ENCODE data around the gene CASK. TPM values are rescaled to one million over a fixed set of nuclear protein-coding genes. Genes with fewer than 3 reads are reported as not detected.
A peak's percentile ranks its signal among the peaks of the same experiment; 100 is the strongest.

The CASK gene
- total and polyA plus RNA-seq, 4 experiments from 2014 or later, result 3.8 to 116 (median 68.6) TPM

- no peaks in the 10 kb centered on the region for H3K36me3 ChIP-seq (ENCODE audit: insufficient read depth, low read length)
- Mint-ChIP-seq H3K9me3 (peaks cover 0 to 3% (median 0%) of the 10 kb centered on the region in 8 donors), H3K4me3 (no peak overlapping the region), H3K27me3 (no peaks in the 10 kb centered on the region), H3K36me3 (peaks cover 0 to 11% of the 10 kb centered on the region in 2 donors), H3K4me1 (peaks cover 0 to 2% (median under 1%) of the 10 kb centered on the region in 4 donors), H3K27ac (no peak overlapping the region)
- intact Hi-C loops (cut with micrococcal nuclease), result no loop called here
- H3K4me3 ChIP-seq (ENCODE audit: low read length in 2 of 2), result no peak overlapping the region
- DNase-seq, result no peak
- no peaks in the 10 kb centered on the region for H3K9me3 ChIP-seq (ENCODE audit: control insufficient read depth in 1 of 2, low read length in 2 of 2)
- no peak overlapping the region for H3K27ac ChIP-seq (ENCODE audit: low read depth, low read length)
- no peaks in the 10 kb centered on the region for H3K4me1 ChIP-seq (ENCODE audit: insufficient read depth, low read length)
- no peaks in the 10 kb centered on the region for H3K27me3 ChIP-seq (ENCODE audit: insufficient read depth, low read length)
- ChIA-PET POLR2A (ENCODE audit: partially characterized antibody) (no interaction called here), CTCF (ENCODE audit: partially characterized antibody) (no interaction called here)
Observed at GRCh38 chrX:41750716-41751115, 172.6 kb downstream of the CASK start.

GRCh38 chrX:41739871-41740270, 183.5 kb downstream of the CASK start:
- Histone ChIP-seq H3K9me3 (ENCODE audit: control insufficient read depth in 1 of 2, low read length in 2 of 2) (no peaks in the 10 kb centered on the region), H3K36me3 (ENCODE audit: insufficient read depth, low read length) (no peaks in the 10 kb centered on the region), H3K4me3 (ENCODE audit: low read length in 2 of 2) (no peak overlapping the region), H3K27me3 (ENCODE audit: insufficient read depth, low read length) (no peaks in the 10 kb centered on the region), H3K27ac (ENCODE audit: low read depth, low read length) (no peak overlapping the region), H3K4me1 (ENCODE audit: insufficient read depth, low read length) (no peaks in the 10 kb centered on the region)
- Mint-ChIP-seq H3K4me3 (no peak overlapping the region), H3K27ac (peak overlapping the region in 3 of 7 donors; percentile 0 to 59 (median 30)), H3K9me3 (no peaks in the 10 kb centered on the region), H3K4me1 (peaks cover 6 to 17% (median 13%) of the 10 kb centered on the region in 4 donors), H3K36me3 (peaks cover 14 to 21% of the 10 kb centered on the region in 2 donors), H3K27me3 (no peaks in the 10 kb centered on the region)
- intact Hi-C loops (cut with micrococcal nuclease), result loop anchor here (10.0 kb wide), 1 partner anchor 185 kb away; no protein-coding TSS in a partner anchor
- DNase-seq, result no peak
- CTCF ChIA-PET (ENCODE audit: partially characterized antibody), result no interaction called here
- POLR2A ChIA-PET (ENCODE audit: partially characterized antibody), result no interaction called here

- no peaks in the 10 kb centered on the region for H3K36me3 ChIP-seq (ENCODE audit: insufficient read depth, low read length)
- peaks cover 4 to 8% of the 10 kb centered on the region in 2 donors for H3K36me3 Mint-ChIP-seq
Observed at GRCh38 chrX:41737065-41737464, 186.3 kb downstream of the CASK start.

GRCh38 chrX:41734530-41734929, 188.8 kb downstream of the CASK start:
- Mint-ChIP-seq H3K27ac (peak overlapping the region in 2 of 7 donors; percentile 38 to 78), H3K4me1 (peaks cover 7 to 19% (median 10%) of the 10 kb centered on the region in 4 donors), H3K36me3 (peaks cover 4 to 7% of the 10 kb centered on the region in 2 donors), H3K4me3 (no peak overlapping the region), H3K27me3 (no peaks in the 10 kb centered on the region), H3K9me3 (no peaks in the 10 kb centered on the region)
- no peak for DNase-seq
- no peaks in the 10 kb centered on the region for H3K36me3 ChIP-seq (ENCODE audit: insufficient read depth, low read length)
- H3K9me3 ChIP-seq (ENCODE audit: control insufficient read depth in 1 of 2, low read length in 2 of 2), result no peaks in the 10 kb centered on the region
- H3K4me1 ChIP-seq (ENCODE audit: insufficient read depth, low read length), result no peaks in the 10 kb centered on the region
- no peak overlapping the region for H3K4me3 ChIP-seq (ENCODE audit: low read length in 2 of 2)
- H3K27me3 ChIP-seq (ENCODE audit: insufficient read depth, low read length), result no peaks in the 10 kb centered on the region
- ChIA-PET CTCF (ENCODE audit: partially characterized antibody) (no interaction called here), POLR2A (ENCODE audit: partially characterized antibody) (no interaction called here)
- intact Hi-C loops (cut with micrococcal nuclease), result loop anchor here (10.0 kb wide), 1 partner anchor 180 kb away; no protein-coding TSS in a partner anchor
- no peak overlapping the region for H3K27ac ChIP-seq (ENCODE audit: low read depth, low read length)

More at GRCh38 chrX:41737065-41737464, 186.3 kb downstream of the CASK start:
- POLR2A ChIA-PET (ENCODE audit: partially characterized antibody), result no interaction called here
- no peaks in the 10 kb centered on the region for H3K9me3 Mint-ChIP-seq
- Histone ChIP-seq H3K9me3 (ENCODE audit: control insufficient read depth in 1 of 2, low read length in 2 of 2) (no peaks in the 10 kb centered on the region), H3K27ac (ENCODE audit: low read depth, low read length) (no peak overlapping the region), H3K4me1 (ENCODE audit: insufficient read depth, low read length) (no peaks in the 10 kb centered on the region), H3K27me3 (ENCODE audit: insufficient read depth, low read length) (no peaks in the 10 kb centered on the region), H3K4me3 (ENCODE audit: low read length in 2 of 2) (no peak overlapping the region)
- no peak overlapping the region for H3K4me3 Mint-ChIP-seq
- H3K27ac Mint-ChIP-seq, result peak overlapping the region in 6 of 7 donors; percentile 2 to 81 (median 48)
- H3K27me3 Mint-ChIP-seq, result no peaks in the 10 kb centered on the region
- intact Hi-C loops (cut with micrococcal nuclease), result loop anchor here (10.0 kb wide), 1 partner anchor 182 kb away; no protein-coding TSS in a partner anchor
- CTCF ChIA-PET (ENCODE audit: partially characterized antibody), result no interaction called here
- peaks cover 7 to 19% (median 15%) of the 10 kb centered on the region in 4 donors for H3K4me1 Mint-ChIP-seq
- DNase-seq, result peak; percentile 4 to 39 (median 22)

GRCh38 chrX:41733939-41734338, 189.4 kb downstream of the CASK start:
- no peaks in the 10 kb centered on the region for H3K9me3 ChIP-seq (ENCODE audit: control insufficient read depth in 1 of 2, low read length in 2 of 2)
- H3K27me3 ChIP-seq (ENCODE audit: insufficient read depth, low read length), result no peaks in the 10 kb centered on the region
- no peak overlapping the region for H3K4me3 ChIP-seq (ENCODE audit: low read length in 2 of 2)
- peak overlapping the region in 3 of 7 donors; percentile 35 to 78 (median 38) for H3K27ac Mint-ChIP-seq
- peaks cover 4 to 7% of the 10 kb centered on the region in 2 donors for H3K36me3 Mint-ChIP-seq
- POLR2A ChIA-PET (ENCODE audit: partially characterized antibody), result no interaction called here
- CTCF ChIA-PET (ENCODE audit: partially characterized antibody), result no interaction called here
- no peak overlapping the region for H3K27ac ChIP-seq (ENCODE audit: low read depth, low read length)
- H3K27me3 Mint-ChIP-seq, result no peaks in the 10 kb centered on the region
- intact Hi-C loops (cut with micrococcal nuclease), result loop anchor here (10.0 kb wide), 1 partner anchor 179 kb away; no protein-coding TSS in a partner anchor
- H3K9me3 Mint-ChIP-seq, result no peaks in the 10 kb centered on the region
- DNase-seq, result no peak
- no peak overlapping the region for H3K4me3 Mint-ChIP-seq
- peaks cover 7 to 19% (median 10%) of the 10 kb centered on the region in 4 donors for H3K4me1 Mint-ChIP-seq
- H3K4me1 ChIP-seq (ENCODE audit: insufficient read depth, low read length), result no peaks in the 10 kb centered on the region
- H3K36me3 ChIP-seq (ENCODE audit: insufficient read depth, low read length), result no peaks in the 10 kb centered on the region

- peaks cover 7 to 18% (median 10%) of the 10 kb centered on the region in 4 donors for H3K4me1 Mint-ChIP-seq
- H3K9me3 Mint-ChIP-seq, result no peaks in the 10 kb centered on the region
- Histone ChIP-seq H3K27me3 (ENCODE audit: insufficient read depth, low read length) (no peaks in the 10 kb centered on the region), H3K36me3 (ENCODE audit: insufficient read depth, low read length) (no peaks in the 10 kb centered on the region), H3K9me3 (ENCODE audit: control insufficient read depth in 1 of 2, low read length in 2 of 2) (no peaks in the 10 kb centered on the region), H3K4me3 (ENCODE audit: low read length in 2 of 2) (no peak overlapping the region), H3K4me1 (ENCODE audit: insufficient read depth, low read length) (no peaks in the 10 kb centered on the region), H3K27ac (ENCODE audit: low read depth, low read length) (no peak overlapping the region)
- ChIA-PET CTCF (ENCODE audit: partially characterized antibody) (interaction anchor here (0.7 kb wide), 1 partner anchor 1077 kb away, joined by 3 read pairs; no protein-coding TSS in a partner anchor), POLR2A (ENCODE audit: partially characterized antibody) (no interaction called here)
- DNase-seq, result no peak
- H3K4me3 Mint-ChIP-seq, result no peak overlapping the region
- H3K27me3 Mint-ChIP-seq, result no peaks in the 10 kb centered on the region
- intact Hi-C loops (cut with micrococcal nuclease), result loop anchor here (10.0 kb wide), 1 partner anchor 177 kb away; no protein-coding TSS in a partner anchor
- peaks cover 4 to 7% of the 10 kb centered on the region in 2 donors for H3K36me3 Mint-ChIP-seq
- H3K27ac Mint-ChIP-seq, result peak overlapping the region in 1 of 7 donors; percentile 20
Observed at GRCh38 chrX:41732260-41732659, 191.1 kb downstream of the CASK start.

- Histone ChIP-seq H3K9me3 (ENCODE audit: control insufficient read depth in 1 of 2, low read length in 2 of 2) (no peaks in the 10 kb centered on the region), H3K4me3 (ENCODE audit: low read length in 2 of 2) (no peak overlapping the region), H3K36me3 (ENCODE audit: insufficient read depth, low read length) (no peaks in the 10 kb centered on the region), H3K27ac (ENCODE audit: low read depth, low read length) (no peak overlapping the region), H3K27me3 (ENCODE audit: insufficient read depth, low read length) (no peaks in the 10 kb centered on the region), H3K4me1 (ENCODE audit: insufficient read depth, low read length) (no peaks in the 10 kb centered on the region)
- H3K9me3 Mint-ChIP-seq, result no peaks in the 10 kb centered on the region
- POLR2A ChIA-PET (ENCODE audit: partially characterized antibody), result interaction anchor here (1.5 kb wide), 1 partner anchor 12 kb away, joined by 4 read pairs; no protein-coding TSS in a partner anchor
- H3K36me3 Mint-ChIP-seq, result peaks cover 0 to 4% of the 10 kb centered on the region in 2 donors
- intact Hi-C loops (cut with micrococcal nuclease), result loop anchor here (10.0 kb wide), 1 partner anchor 175 kb away; no protein-coding TSS in a partner anchor
- H3K4me1 Mint-ChIP-seq, result peaks cover 1 to 11% (median 9%) of the 10 kb centered on the region in 4 donors
- no peak for DNase-seq
- H3K27me3 Mint-ChIP-seq, result no peaks in the 10 kb centered on the region
- no peak overlapping the region for H3K4me3 Mint-ChIP-seq
- no peak overlapping the region for H3K27ac Mint-ChIP-seq
- CTCF ChIA-PET (ENCODE audit: partially characterized antibody), result no interaction called here
Observed at GRCh38 chrX:41730081-41730480, 193.3 kb downstream of the CASK start.
